ENCODE results near the gene AHDC1. TPM values are rescaled to one million over a fixed set of nuclear protein-coding genes. Genes with fewer than 3 reads are reported as not detected.

Gene AHDC1
- total RNA-seq, 2 experiments from 2014 or later: 26.3 to 27.6 TPM

DNA sequence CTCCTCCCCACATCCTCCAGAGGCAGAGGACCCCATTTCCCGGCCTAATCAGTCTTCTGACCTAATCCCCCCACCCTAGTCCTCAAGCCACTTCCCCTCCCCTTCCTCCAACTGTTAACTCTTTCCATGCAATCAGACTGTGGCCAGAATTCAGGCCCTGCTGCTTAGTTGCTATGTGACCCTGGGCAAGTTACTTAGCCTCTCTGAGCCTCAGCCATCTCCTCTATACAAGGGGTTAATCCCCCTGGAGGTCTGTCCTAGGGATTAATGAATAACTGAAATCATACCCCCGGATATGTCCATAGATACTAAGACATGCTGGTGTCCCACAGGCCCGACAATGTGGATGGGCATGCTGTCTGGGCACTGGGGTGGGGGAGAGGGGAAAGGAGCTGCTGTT lies 18.3 kb downstream of the AHDC1 start:
- intact Hi-C loops (cut with micrococcal nuclease): no loop called here
- no peak for ATAC-seq
- TF ChIP-seq, protein P1, sequence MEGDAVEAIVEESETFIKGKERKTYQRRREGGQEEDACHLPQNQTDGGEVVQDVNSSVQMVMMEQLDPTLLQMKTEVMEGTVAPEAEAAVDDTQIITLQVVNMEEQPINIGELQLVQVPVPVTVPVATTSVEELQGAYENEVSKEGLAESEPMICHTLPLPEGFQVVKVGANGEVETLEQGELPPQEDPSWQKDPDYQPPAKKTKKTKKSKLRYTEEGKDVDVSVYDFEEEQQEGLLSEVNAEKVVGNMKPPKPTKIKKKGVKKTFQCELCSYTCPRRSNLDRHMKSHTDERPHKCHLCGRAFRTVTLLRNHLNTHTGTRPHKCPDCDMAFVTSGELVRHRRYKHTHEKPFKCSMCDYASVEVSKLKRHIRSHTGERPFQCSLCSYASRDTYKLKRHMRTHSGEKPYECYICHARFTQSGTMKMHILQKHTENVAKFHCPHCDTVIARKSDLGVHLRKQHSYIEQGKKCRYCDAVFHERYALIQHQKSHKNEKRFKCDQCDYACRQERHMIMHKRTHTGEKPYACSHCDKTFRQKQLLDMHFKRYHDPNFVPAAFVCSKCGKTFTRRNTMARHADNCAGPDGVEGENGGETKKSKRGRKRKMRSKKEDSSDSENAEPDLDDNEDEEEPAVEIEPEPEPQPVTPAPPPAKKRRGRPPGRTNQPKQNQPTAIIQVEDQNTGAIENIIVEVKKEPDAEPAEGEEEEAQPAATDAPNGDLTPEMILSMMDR (IDR thresholded peaks at IDR 0.05): no peak
- Mint-ChIP-seq H3K9me3 (no peaks in the 10 kb centered on the region), H3K4me1 (ENCODE audit: low read depth) (peaks cover 3% of the 10 kb centered on the region), H3K27me3 (no peaks in the 10 kb centered on the region), H3K36me3 (ENCODE audit: low read depth) (no peaks in the 10 kb centered on the region), H3K4me3 (no peak overlapping the region), H3K27ac (no peak overlapping the region)
- POLR2A ChIA-PET: interaction anchor here (1.2 kb wide), 1 partner anchor 17 kb away, joined by 4 read pairs; no protein-coding TSS in a partner anchor
- DNase-seq: no peak
- CTCF ChIA-PET: interaction anchor here (1.1 kb wide), 1 partner anchor 29 kb away, joined by 4 read pairs; no protein-coding TSS in a partner anchor

DNA sequence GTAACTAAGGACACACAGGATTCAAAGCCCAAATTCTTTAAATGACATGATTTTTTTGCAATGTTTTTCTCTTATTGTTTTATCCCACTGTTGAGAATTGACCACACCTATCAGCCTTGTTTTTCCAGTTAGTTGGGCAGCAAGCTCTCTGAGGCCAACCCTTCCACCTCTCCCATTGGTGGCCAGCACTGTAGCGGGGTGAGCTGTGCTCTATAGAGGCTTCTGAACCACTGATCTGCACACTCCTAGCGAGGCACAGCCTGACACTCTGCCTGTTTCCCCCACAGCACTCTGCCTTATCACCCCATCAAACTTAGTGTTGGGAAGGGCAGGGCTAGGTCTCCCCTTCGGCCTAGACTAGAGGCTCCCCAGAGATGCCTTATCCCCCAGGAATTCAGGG lies 19.5 kb downstream of the AHDC1 start:
- Mint-ChIP-seq H3K27me3 (no peaks in the 10 kb centered on the region), H3K36me3 (ENCODE audit: low read depth) (no peaks in the 10 kb centered on the region), H3K27ac (no peak overlapping the region), H3K4me1 (ENCODE audit: low read depth) (peaks cover 5% of the 10 kb centered on the region), H3K9me3 (no peaks in the 10 kb centered on the region), H3K4me3 (no peak overlapping the region)
- TF ChIP-seq, protein P1 (IDR thresholded peaks at IDR 0.05): no peak
- intact Hi-C loops (cut with micrococcal nuclease): no loop called here
- ATAC-seq (no peak), DNase-seq (no peak)
- ChIA-PET POLR2A (interaction anchor here (1.1 kb wide), 1 partner anchor 44 kb away, joined by 3 read pairs; no protein-coding TSS in a partner anchor), CTCF (interaction anchor here (1.3 to 3.3 kb wide), 3 partner anchors 15 to 288 kb away, joined by 4 to 17 read pairs (median 5); no protein-coding TSS in a partner anchor)

DNA sequence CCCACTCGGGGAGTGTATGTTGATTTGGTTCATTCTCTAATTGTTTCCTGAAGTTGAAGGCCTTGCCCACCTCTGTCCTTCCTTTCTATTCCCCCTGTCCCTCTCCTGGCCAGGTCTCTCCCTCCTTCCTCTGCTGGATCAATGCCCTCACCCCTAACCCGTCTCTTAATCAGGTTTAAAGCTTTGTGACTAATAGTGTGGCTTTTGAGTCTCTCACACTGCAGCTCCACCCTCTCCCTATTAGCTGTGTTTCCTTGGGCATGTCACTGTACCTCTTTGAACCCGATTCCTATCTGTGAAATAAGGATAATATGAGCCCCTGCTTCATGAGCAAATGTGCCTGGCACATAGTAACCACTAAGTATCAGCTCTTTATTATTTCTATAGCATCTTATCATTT lies 20.5 kb downstream of the AHDC1 start:
- Mint-ChIP-seq H3K4me3 (no peak overlapping the region), H3K27me3 (no peaks in the 10 kb centered on the region), H3K9me3 (no peaks in the 10 kb centered on the region), H3K4me1 (ENCODE audit: low read depth) (peaks cover 10% of the 10 kb centered on the region), H3K27ac (no peak overlapping the region), H3K36me3 (ENCODE audit: low read depth) (no peaks in the 10 kb centered on the region)
- TF ChIP-seq, protein P1 (IDR thresholded peaks at IDR 0.05): no peak
- ChIA-PET CTCF (interaction anchor here (1.2 to 3.3 kb wide), 5 partner anchors 14 to 287 kb away, joined by 3 to 17 read pairs (median 4); no protein-coding TSS in a partner anchor), POLR2A (interaction anchor here (0.6 to 1.8 kb wide), 2 partner anchors 12 to 216 kb away, joined by 3 to 5 read pairs; partner anchors contain the start of gene MAP3K6)
- ATAC-seq (no peak), DNase-seq (no peak)
- intact Hi-C loops (cut with micrococcal nuclease): no loop called here

DNA sequence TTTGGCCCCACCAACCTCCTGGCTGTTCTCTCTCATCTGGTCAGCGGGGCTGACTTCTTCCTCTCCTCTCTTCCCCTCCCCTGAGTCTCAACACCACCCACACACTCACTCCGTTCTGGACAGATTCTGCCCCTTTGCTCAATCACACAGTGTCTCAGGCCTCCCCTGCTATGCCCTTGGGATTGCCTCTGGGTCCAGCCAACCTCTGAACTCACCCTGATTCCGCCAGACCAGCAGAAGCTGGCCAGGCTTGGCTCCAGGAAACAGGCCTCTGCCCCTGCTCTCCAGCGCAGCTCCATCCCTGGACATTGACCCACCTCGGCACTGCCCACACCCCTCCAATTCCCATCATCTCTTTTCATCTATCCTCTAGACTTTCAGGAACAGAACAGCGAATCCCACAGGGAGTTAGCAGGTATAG lies 22.1 kb downstream of the AHDC1 start:
- H3K36me3 Mint-ChIP-seq (ENCODE audit: low read depth): no peaks in the 10 kb centered on the region
- no peaks in the 10 kb centered on the region for H3K9me3 Mint-ChIP-seq
- ChIA-PET POLR2A (interaction anchor here (1.8 kb wide), 1 partner anchor 10 kb away, joined by 5 read pairs; no protein-coding TSS in a partner anchor), CTCF (interaction anchor here (1.2 to 2.0 kb wide), 3 partner anchors 13 to 88 kb away, joined by 3 to 6 read pairs (median 3); no protein-coding TSS in a partner anchor)
- TF ChIP-seq, protein P1 (IDR thresholded peaks at IDR 0.05): no peak
- ATAC-seq (no peak), DNase-seq (no peak)
- H3K4me1 Mint-ChIP-seq (ENCODE audit: low read depth): peaks cover 11% of the 10 kb centered on the region
- H3K4me3 Mint-ChIP-seq: no peak overlapping the region
- H3K27ac Mint-ChIP-seq: no peak overlapping the region
- peaks cover 2% of the 10 kb centered on the region for H3K27me3 Mint-ChIP-seq
- intact Hi-C loops (cut with micrococcal nuclease): no loop called here

DNA sequence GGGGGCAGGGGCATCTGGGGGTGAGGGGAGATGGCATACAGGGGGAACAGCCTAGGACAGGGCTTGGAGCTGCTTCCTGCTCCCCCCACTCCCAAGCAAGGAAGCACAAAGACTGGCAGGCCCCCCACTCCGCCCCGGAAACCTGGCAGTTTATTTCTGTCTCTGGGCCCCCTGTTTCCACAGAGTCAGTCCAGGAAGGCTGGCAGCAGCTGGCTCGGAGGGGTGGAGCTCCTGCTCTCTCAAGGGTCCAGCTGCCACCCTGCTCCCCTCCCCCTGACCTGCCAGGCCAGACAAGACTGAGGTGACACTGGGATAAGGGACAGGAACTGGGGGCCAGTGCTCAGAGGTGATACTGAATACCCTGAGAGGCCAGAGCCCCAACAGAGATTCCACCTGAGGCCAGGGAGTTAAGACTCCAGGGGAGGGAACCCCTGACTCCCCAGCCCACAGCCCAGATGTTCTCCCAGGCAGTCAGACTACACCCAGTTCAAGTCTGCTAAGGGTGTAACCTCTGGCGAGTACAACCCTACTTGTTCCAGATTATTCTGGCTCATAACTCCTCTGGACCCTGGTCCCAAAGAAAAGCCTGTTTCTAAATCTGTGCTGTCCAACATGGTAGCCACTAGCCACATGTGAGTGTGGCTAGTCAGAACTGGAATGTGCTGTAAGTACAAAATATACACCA lies 26.3 kb downstream of the AHDC1 start:
- Mint-ChIP-seq H3K4me3 (no peak overlapping the region), H3K36me3 (ENCODE audit: low read depth) (no peaks in the 10 kb centered on the region), H3K4me1 (ENCODE audit: low read depth) (peaks cover 17% of the 10 kb centered on the region), H3K9me3 (no peaks in the 10 kb centered on the region), H3K27me3 (peaks cover 4% of the 10 kb centered on the region), H3K27ac (no peak overlapping the region)
- intact Hi-C loops (cut with micrococcal nuclease): no loop called here
- ATAC-seq: no peak
- no peak for DNase-seq
- ChIA-PET CTCF (interaction anchor here (0.6 to 15.1 kb wide), 4 partner anchors 9 to 85 kb away, joined by 3 to 178 read pairs (median 5); no protein-coding TSS in a partner anchor), POLR2A (interaction anchor here (0.7 kb wide), 1 partner anchor 21 kb away, joined by 3 read pairs; no protein-coding TSS in a partner anchor)
- TF ChIP-seq, protein P1 (IDR thresholded peaks at IDR 0.05): no peak

All from activated CD8-positive, alpha-beta T cell treated with anti-CD3 and anti-CD28 coated beads for 36 hours (primary cell).